Chondrocyte (in vitro differentiated cells): ENCODE data around the gene KCNQ4. TPM values are rescaled to one million over a fixed set of nuclear protein-coding genes. Genes with fewer than 3 reads are reported as not detected.

Source experiments
- DNase-seq: peaks from one replicate; pipeline ENCODE4 v3.0.0; 2021; ENCODE audit warnings: mixed read lengths, low spot score
- H3K27ac Mint-ChIP-seq: one replicate; pipeline ENCODE4 v1.8.0; 2021; ENCODE audit warnings: mild to moderate bottlenecking, moderate library complexity, mixed read lengths; ENCODE audit not compliant: unreplicated experiment
- H3K27me3 Mint-ChIP-seq: 2 replicates; pipeline ENCODE4 v1.8.0; 2021; ENCODE audit warnings: low read depth, mixed read lengths
- H3K36me3 Mint-ChIP-seq: 2 replicates; pipeline ENCODE4 v1.8.0; 2021; ENCODE audit warnings: low read depth, mixed read lengths
- H3K4me1 Mint-ChIP-seq: 2 replicates; pipeline ENCODE4 v1.8.0; 2021; ENCODE audit warnings: low read depth, mild to moderate bottlenecking, mixed read lengths
- H3K4me3 Mint-ChIP-seq: one replicate; pipeline ENCODE4 v1.8.0; 2021; ENCODE audit warnings: mild to moderate bottlenecking, moderate library complexity, mixed read lengths; ENCODE audit not compliant: unreplicated experiment
- H3K9me3 Mint-ChIP-seq: 2 replicates; pipeline ENCODE4 v1.8.0; 2021; ENCODE audit warnings: low read depth, mixed read lengths
- CTCF ChIP-seq: fragments of 200-600 bp; sonication (generic); IDR thresholded peaks from 2 replicates; pipeline ENCODE4 v1.5.0; 2021; ENCODE audit warnings: antibody characterized with exemption, mild to moderate bottlenecking, moderate library complexity
- total RNA-seq: library from RNA; stranded (reverse); gene quantifications from 3 replicates; pipeline ENCODE4 v1.2.1, GENCODE V29; 2021

KCNQ4 gene
- total RNA-seq, 1 donor from 2014 or later, result 3.4 TPM

- Mint-ChIP-seq H3K27me3 (no peaks in the 10 kb centered on the region), H3K27ac (no peak overlapping the region), H3K36me3 (peaks cover 2% of the 10 kb centered on the region), H3K9me3 (no peaks in the 10 kb centered on the region), H3K4me1 (peaks cover 18% of the 10 kb centered on the region), H3K4me3 (no peak overlapping the region)
- DNase-seq, result no peak
- no peak for TF ChIP-seq CTCF
Measured at GRCh38 chr1:40829631-40830245, 46.2 kb downstream of the KCNQ4 start.

- no peaks in the 10 kb centered on the region for H3K9me3 Mint-ChIP-seq
- TF ChIP-seq CTCF, result no peak
- H3K4me3 Mint-ChIP-seq, result no peak overlapping the region
- DNase-seq, result peak; percentile 62
- peaks cover 11% of the 10 kb centered on the region for H3K4me1 Mint-ChIP-seq
- peaks cover 2% of the 10 kb centered on the region for H3K36me3 Mint-ChIP-seq
- no peak overlapping the region for H3K27ac Mint-ChIP-seq
- H3K27me3 Mint-ChIP-seq, result no peaks in the 10 kb centered on the region
Measured at GRCh38 chr1:40830419-40830943, 46.9 kb downstream of the KCNQ4 start.

GRCh38 chr1:40831001-40831732 is 47.6 kb downstream of the KCNQ4 start:
- Mint-ChIP-seq H3K9me3 (no peaks in the 10 kb centered on the region), H3K4me1 (peaks cover 4% of the 10 kb centered on the region), H3K4me3 (no peak overlapping the region), H3K27me3 (no peaks in the 10 kb centered on the region), H3K36me3 (peaks cover 2% of the 10 kb centered on the region), H3K27ac (no peak overlapping the region)
- no peak for TF ChIP-seq CTCF
- DNase-seq, result peak; percentile 86

GRCh38 chr1:40833979-40834378 is 50.4 kb downstream of the KCNQ4 start:
- Mint-ChIP-seq H3K27ac (no peak overlapping the region), H3K9me3 (no peaks in the 10 kb centered on the region), H3K4me3 (no peak overlapping the region), H3K27me3 (no peaks in the 10 kb centered on the region), H3K4me1 (no peaks in the 10 kb centered on the region), H3K36me3 (peaks cover 6% of the 10 kb centered on the region)
- peak; percentile 62 for DNase-seq
- no peak for TF ChIP-seq CTCF

- Mint-ChIP-seq H3K4me1 (no peaks in the 10 kb centered on the region), H3K4me3 (no peak overlapping the region)
- peak; percentile 54 for DNase-seq
Measured at GRCh38 chr1:40834968-40835545, 51.5 kb downstream of the KCNQ4 start.

More at GRCh38 chr1:40834968-40835545, 51.5 kb downstream of the KCNQ4 start:
- no peak for TF ChIP-seq CTCF
- no peaks in the 10 kb centered on the region for H3K9me3 Mint-ChIP-seq
- H3K27me3 Mint-ChIP-seq, result no peaks in the 10 kb centered on the region
- H3K36me3 Mint-ChIP-seq, result peaks cover 9% of the 10 kb centered on the region
- H3K27ac Mint-ChIP-seq, result no peak overlapping the region
